Measurements from ENCODE around the gene DMAC2. TPM values are rescaled to one million over a fixed set of nuclear protein-coding genes. Genes with fewer than 3 reads are reported as not detected.

DMAC2 gene
- total RNA-seq, 2 donors from 2014 or later, result 58.3 to 58.7 TPM

GRCh38 chr19:41434450-41434849 lies 5.3 kb downstream of the DMAC2 start:
- DNase-seq (ENCODE audit: low spot score) (no peak), ATAC-seq (no peak)
- H3K9me3 Mint-ChIP-seq, result no peaks in the 10 kb centered on the region
- H3K27ac Mint-ChIP-seq, result no peak overlapping the region
- H3K36me3 Mint-ChIP-seq, result peaks cover 6% of the 10 kb centered on the region
- H3K4me1 Mint-ChIP-seq (ENCODE audit: low read depth in 2 of 2), result peaks cover 10 to 21% of the 10 kb centered on the region in 2 donors
- no peaks in the 10 kb centered on the region for H3K27me3 Mint-ChIP-seq
- no peak overlapping the region for H3K4me3 Mint-ChIP-seq

GRCh38 chr19:41433171-41433570 lies 6.5 kb downstream of the DMAC2 start:
- H3K27me3 Mint-ChIP-seq, result no peaks in the 10 kb centered on the region
- ATAC-seq (no peak), DNase-seq (ENCODE audit: low spot score) (no peak)
- H3K4me1 Mint-ChIP-seq (ENCODE audit: low read depth in 2 of 2), result peaks cover 15 to 20% of the 10 kb centered on the region in 2 donors
- peaks cover 6% of the 10 kb centered on the region for H3K36me3 Mint-ChIP-seq
- no peak overlapping the region for H3K27ac Mint-ChIP-seq
- no peaks in the 10 kb centered on the region for H3K9me3 Mint-ChIP-seq
- H3K4me3 Mint-ChIP-seq, result no peak overlapping the region

GRCh38 chr19:41431426-41432386 lies 8.0 kb downstream of the DMAC2 start:
- ATAC-seq (no peak), DNase-seq (ENCODE audit: low spot score) (no peak)
- no peaks in the 10 kb centered on the region for H3K9me3 Mint-ChIP-seq
- no peaks in the 10 kb centered on the region for H3K27me3 Mint-ChIP-seq
- H3K4me1 Mint-ChIP-seq (ENCODE audit: low read depth in 2 of 2), result peaks cover 24 to 26% of the 10 kb centered on the region in 2 donors
- no peak overlapping the region for H3K27ac Mint-ChIP-seq
- H3K36me3 Mint-ChIP-seq, result peaks cover 6% of the 10 kb centered on the region
- no peak overlapping the region for H3K4me3 Mint-ChIP-seq

GRCh38 chr19:41430922-41431321 lies 8.8 kb downstream of the DMAC2 start:
- H3K27me3 Mint-ChIP-seq, result no peaks in the 10 kb centered on the region
- H3K27ac Mint-ChIP-seq, result no peak overlapping the region
- DNase-seq (ENCODE audit: low spot score) (no peak), ATAC-seq (no peak)
- peaks cover 6% of the 10 kb centered on the region for H3K36me3 Mint-ChIP-seq
- no peak overlapping the region for H3K4me3 Mint-ChIP-seq
- H3K9me3 Mint-ChIP-seq, result no peaks in the 10 kb centered on the region
- peaks cover 24 to 26% of the 10 kb centered on the region in 2 donors for H3K4me1 Mint-ChIP-seq (ENCODE audit: low read depth in 2 of 2)

GRCh38 chr19:41428481-41428859 lies 11.2 kb downstream of the DMAC2 start:
- Mint-ChIP-seq H3K27me3 (no peaks in the 10 kb centered on the region), H3K9me3 (no peaks in the 10 kb centered on the region), H3K4me3 (no peak overlapping the region), H3K4me1 (ENCODE audit: low read depth in 2 of 2) (peaks cover 19 to 25% of the 10 kb centered on the region in 2 donors), H3K36me3 (peaks cover 6% of the 10 kb centered on the region), H3K27ac (peak overlapping the region; percentile 89 to 96)
- ATAC-seq, result no peak
- DNase-seq (ENCODE audit: low spot score), result no peak

- H3K27me3 Mint-ChIP-seq, result no peaks in the 10 kb centered on the region
- H3K9me3 Mint-ChIP-seq, result no peaks in the 10 kb centered on the region
- peak overlapping the region; percentile 89 to 96 for H3K27ac Mint-ChIP-seq
- peak; percentile 45 to 62 for ATAC-seq
- peaks cover 19 to 25% of the 10 kb centered on the region in 2 donors for H3K4me1 Mint-ChIP-seq (ENCODE audit: low read depth in 2 of 2)
- peak overlapping the region; percentile 90 for H3K4me3 Mint-ChIP-seq
- peaks cover 6% of the 10 kb centered on the region for H3K36me3 Mint-ChIP-seq
- DNase-seq (ENCODE audit: low spot score), result no peak
Measured at GRCh38 chr19:41427647-41428480, 11.8 kb downstream of the DMAC2 start.

GRCh38 chr19:41426952-41427646 lies 12.6 kb downstream of the DMAC2 start, which contains the start of gene B3GNT8:
B3GNT8 (minus strand) TSS chr19:41427374; CDS start chr19:41426778, 596 bp downstream.
- H3K4me1 Mint-ChIP-seq (ENCODE audit: low read depth in 2 of 2), result peaks cover 19 to 25% of the 10 kb centered on the region in 2 donors
- ATAC-seq, result peak; percentile 78 to 79
- no peak for DNase-seq (ENCODE audit: low spot score)
- peak within 1 kb of the TSS; percentile 90 for H3K4me3 Mint-ChIP-seq
- H3K27me3 Mint-ChIP-seq, result no peaks in the 10 kb centered on the region
- peaks cover under 1% of the 10 kb centered on the region for H3K36me3 Mint-ChIP-seq
- peak within 1 kb of the TSS; percentile 89 to 96 for H3K27ac Mint-ChIP-seq
- no peaks in the 10 kb centered on the region for H3K9me3 Mint-ChIP-seq

- peak overlapping the region; percentile 90 for H3K4me3 Mint-ChIP-seq
- H3K27ac Mint-ChIP-seq, result peak overlapping the region; percentile 89 to 96
- H3K36me3 Mint-ChIP-seq, result no peaks in the 10 kb centered on the region
- no peak for ATAC-seq
- H3K27me3 Mint-ChIP-seq, result no peaks in the 10 kb centered on the region
- DNase-seq (ENCODE audit: low spot score), result no peak
- no peaks in the 10 kb centered on the region for H3K9me3 Mint-ChIP-seq
- peaks cover 19 to 28% of the 10 kb centered on the region in 2 donors for H3K4me1 Mint-ChIP-seq (ENCODE audit: low read depth in 2 of 2)
Measured at GRCh38 chr19:41426116-41426841, 13.4 kb downstream of the DMAC2 start.

- ATAC-seq (no peak), DNase-seq (ENCODE audit: low spot score) (no peak)
- Mint-ChIP-seq H3K27me3 (no peaks in the 10 kb centered on the region), H3K27ac (peak overlapping the region in 1 of 2 donors; percentile 61), H3K4me1 (ENCODE audit: low read depth in 2 of 2) (peaks cover 19 to 28% of the 10 kb centered on the region in 2 donors), H3K9me3 (no peaks in the 10 kb centered on the region), H3K4me3 (no peak overlapping the region), H3K36me3 (no peaks in the 10 kb centered on the region)
Measured at GRCh38 chr19:41425174-41426115, 14.3 kb downstream of the DMAC2 start.

- H3K9me3 Mint-ChIP-seq, result no peaks in the 10 kb centered on the region
- no peak for ATAC-seq
- no peaks in the 10 kb centered on the region for H3K27me3 Mint-ChIP-seq
- peak overlapping the region; percentile 34 for H3K4me3 Mint-ChIP-seq
- peak overlapping the region in 1 of 2 donors; percentile 61 for H3K27ac Mint-ChIP-seq
- no peaks in the 10 kb centered on the region for H3K36me3 Mint-ChIP-seq
- DNase-seq (ENCODE audit: low spot score), result no peak
- H3K4me1 Mint-ChIP-seq (ENCODE audit: low read depth in 2 of 2), result peaks cover 19 to 28% of the 10 kb centered on the region in 2 donors
Measured at GRCh38 chr19:41424335-41425173, 15.2 kb downstream of the DMAC2 start.

- Mint-ChIP-seq H3K27ac (no peak overlapping the region), H3K9me3 (no peaks in the 10 kb centered on the region), H3K27me3 (no peaks in the 10 kb centered on the region), H3K4me3 (no peak overlapping the region), H3K36me3 (no peaks in the 10 kb centered on the region), H3K4me1 (ENCODE audit: low read depth in 2 of 2) (peaks cover 12 to 23% of the 10 kb centered on the region in 2 donors)
- DNase-seq (ENCODE audit: low spot score) (no peak), ATAC-seq (no peak)
Measured at GRCh38 chr19:41422955-41423354, 16.8 kb downstream of the DMAC2 start.
